ENCODE data around the gene TKFC.
"Not testable (repeated sequence)": the region's sequence is repeated elsewhere in the genome, so short reads cannot be mapped to it uniquely, and the experiment has no call there.

TKFC gene

DNA sequence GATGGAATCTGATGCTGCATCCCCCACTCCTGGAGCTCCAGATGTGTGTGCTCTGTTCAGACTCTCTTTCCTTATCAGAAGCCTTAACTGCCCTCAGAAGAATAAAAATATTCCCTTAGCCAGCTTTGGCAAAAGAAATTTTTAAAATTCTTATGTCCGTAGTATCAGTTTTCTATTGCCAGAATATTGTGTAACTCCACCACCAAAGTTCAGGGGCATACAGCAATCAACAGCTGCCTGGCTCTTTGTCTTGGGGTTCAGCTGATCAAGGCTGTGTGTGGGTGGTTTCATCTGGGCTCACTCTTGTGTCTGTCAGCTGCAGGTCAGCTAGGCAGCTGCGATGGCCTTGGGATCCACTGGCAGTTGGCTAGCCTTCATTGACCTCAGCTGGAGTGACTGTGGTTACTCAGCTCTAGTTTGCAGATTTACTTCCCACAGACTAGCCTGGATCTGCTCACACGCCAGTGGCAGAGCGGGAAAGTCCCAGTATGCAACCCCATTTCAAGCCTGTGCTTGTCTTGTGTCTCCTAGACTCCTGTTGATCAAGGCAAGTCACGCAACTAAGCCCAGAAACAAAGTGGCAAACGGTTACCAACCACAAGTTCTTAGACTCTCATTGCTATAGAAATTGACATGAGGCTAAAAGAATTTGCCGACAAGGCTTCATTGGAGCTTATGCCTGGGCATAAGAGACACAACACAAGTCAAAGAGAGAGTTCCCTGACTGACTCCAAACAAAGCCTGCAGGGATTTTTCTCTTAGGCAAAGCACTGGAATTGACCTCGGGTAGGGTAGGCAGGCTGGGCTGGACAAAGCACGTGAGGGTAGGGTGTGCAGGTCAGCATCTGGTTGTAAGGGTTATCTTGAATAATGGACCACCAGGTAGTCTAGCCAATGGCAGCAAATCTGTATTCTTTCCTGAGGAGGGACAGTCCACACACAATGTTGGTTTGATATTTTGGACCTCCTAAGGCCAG lies 36.6 kb downstream of the TKFC start:
- DNase-seq = no peak

GRCh38 chr11:61370349-61371005 lies 37.4 kb downstream of the TKFC start:
- no peak for DNase-seq

DNA sequence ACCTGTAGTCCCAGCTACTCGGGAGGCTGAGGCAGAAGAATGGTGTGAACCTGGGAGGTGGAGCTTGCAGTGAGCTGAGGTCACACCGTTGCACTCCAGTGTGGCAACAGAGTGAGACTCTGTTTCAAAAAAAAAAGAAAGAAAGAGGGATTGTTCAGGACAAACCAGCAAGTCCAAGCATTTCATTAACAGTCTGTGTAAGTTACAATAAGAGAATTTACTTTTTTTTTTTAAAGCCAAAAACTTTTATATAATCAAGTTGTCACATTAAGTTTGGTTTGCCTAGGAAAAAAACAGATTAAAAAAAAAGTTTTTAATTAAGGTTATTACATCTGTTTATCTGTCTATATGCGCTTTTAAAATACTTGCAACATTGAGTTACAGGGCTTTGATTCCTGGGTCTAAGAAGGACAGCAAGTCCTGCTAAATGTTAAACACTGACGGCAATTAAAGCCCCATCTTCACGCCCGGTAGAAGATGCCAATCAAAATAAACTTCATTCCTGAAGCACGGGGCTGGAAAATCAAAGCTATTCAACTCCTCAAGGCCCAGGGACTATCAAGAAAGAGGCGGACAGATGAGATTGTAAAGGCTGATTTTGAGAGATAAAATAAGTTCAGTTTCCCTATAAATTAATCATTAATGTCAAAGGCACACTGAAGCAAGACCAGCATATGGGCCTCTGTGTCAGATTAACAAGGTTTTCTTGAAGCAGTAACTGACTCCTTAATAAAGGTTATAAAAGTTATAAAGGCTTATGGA lies 39.8 kb downstream of the TKFC start:
- DNase-seq = no peak

- no peak for DNase-seq
Measured at GRCh38 chr11:61375761-61376108, 42.7 kb downstream of the TKFC start.

DNA sequence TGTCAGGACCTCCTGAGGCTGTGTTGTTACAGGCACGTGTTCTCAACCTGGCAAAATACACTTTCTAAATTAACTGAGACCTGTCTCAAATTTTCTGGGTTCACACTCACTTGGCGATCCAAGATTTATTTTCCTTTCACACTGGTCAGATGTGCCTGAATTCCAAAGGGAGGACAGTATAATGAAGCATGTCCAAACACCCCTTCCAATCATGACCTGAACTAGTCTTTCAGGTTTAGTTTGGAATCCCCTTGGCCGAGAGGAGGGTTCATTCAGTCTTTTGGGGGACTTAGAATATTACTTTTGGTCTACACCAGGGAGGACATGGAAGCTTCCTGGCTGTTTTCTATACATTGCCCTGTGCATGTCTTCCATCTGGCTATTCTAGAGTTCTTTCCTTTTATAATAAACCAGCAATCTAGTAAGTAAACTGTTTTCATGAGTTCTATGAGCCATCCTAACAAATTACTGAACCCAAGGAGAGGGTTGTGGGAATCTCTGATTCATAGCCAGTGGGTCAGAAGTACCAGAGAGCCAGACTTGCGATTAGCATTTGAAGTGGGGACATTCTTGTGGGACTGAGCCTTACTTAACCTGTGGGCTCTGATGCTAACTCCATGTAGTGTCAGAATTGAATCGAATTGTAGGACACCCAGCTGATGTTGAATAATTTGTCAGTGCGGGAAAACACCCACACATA lies 44.6 kb downstream of the TKFC start:
- no peak for DNase-seq

DNA sequence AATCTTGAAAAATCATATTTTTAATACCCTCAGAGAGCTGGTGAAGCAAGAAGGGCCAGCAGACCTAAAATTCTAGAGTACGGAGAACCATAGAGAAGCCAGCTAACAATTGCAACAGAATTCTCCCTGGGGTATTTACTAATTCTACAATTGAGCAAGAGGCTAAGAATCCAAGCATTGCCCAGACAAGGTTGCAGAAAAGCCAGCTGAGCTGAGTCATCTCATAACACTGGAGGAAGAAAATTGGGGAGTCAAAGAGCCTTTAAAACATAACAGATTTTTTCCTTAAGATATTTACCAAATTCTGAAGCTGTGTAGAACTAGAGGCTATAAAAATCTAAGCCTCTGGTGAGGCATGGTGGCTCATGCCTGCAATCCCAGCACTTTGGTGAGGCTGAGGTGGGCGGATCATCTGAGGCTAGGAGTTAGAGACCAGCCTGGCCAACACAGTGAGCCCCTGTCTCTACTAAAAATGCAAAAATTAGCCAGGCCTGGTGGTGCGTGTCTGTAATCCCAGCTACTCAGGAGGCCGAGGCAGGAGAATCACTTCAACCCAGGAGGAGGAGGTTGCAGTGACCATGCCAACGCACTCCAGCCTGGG lies 45.8 kb downstream of the TKFC start:
- DNase-seq = no peak

GRCh38 chr11:61380884-61381283 lies 47.9 kb downstream of the TKFC start:
- DNase-seq = no peak

DNA sequence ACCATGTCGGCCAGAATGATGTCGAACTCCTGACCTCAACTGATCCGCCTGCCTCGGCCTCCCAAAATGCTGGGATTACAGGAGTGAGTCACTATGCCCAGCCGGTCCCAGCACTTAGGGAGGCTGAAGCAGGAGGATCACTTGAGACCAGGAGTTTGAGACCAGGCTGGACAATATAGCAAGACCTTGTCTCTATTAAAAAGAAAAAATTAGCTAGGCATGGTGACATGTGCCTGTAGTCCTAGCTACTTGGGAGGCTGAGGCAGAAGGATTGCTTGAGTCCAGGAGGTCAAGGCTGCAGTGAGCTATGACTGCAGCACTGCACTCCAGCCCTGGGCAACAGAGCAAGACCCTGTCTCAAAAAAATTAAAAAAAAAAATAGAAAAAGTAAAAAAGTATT lies 50.8 kb downstream of the TKFC start:
- DNase-seq = not testable (repeated sequence)

GRCh38 chr11:61384271-61385242 lies 51.5 kb downstream of the TKFC start:
- no peak for DNase-seq

DNA sequence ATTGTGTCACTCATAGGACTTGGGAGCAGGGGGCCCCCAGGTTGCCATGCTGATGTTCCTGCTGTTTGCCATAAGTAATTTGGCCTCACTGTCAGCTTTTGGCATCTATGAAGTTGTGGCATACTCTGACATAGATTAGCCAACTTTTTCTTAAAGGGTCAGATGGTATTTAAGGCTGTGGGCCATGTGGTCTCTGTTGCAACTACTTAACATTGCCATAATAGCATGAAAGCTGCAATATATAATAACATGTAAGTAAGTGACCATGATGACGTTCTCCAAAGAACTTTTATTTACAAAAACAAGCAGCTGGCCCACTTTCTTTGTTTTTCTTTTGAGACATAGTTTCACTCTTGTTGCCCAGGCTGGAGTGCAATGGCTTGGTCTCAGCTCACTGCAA lies 57.1 kb downstream of the TKFC start:
- DNase-seq = no peak

DNA sequence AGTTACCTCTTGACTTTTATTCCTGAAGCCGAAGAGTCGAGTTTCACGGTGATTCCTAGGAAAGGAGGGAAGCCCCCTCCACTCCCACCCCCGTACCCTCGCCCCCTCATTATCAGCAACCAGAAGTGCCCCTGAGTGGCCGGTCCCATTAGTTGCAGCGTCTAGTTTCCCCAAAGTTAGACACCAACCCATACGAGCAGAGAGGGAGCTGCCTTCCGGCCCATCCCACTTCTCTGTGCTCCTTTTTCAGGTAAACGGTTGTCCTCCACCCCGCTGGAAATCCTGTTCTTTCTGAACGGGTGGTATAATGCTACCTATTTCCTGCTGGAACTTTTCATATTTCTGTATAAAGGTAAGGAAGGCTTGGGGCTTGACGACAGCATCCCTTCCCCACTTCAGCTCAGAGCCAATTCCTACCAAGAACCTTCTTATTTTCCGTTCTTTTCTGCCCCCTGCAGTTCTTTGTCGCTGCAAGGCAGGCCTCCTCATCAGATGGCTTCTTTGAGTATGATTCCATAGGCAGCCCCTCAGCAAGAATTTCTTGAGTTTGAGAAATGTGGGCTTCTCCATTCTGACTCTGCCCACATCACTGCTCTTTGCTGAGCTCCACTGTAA lies 60.1 kb downstream of the TKFC start:
- no peak for DNase-seq

All from femur (tissue), 1 donor.